Measurements from ENCODE around the gene UBE2B.
A peak's percentile ranks its signal among the peaks of the same experiment; 100 is the strongest.
"Not testable (repeated sequence)": the region's sequence is repeated elsewhere in the genome, so short reads cannot be mapped to it uniquely, and the experiment has no call there.

UBE2B gene

GRCh38 chr5:134365604-134366003 is 5.8 kb upstream of the UBE2B start:
- DNase-seq (ENCODE audit: extremely low read depth, low read depth), result no peak

GRCh38 chr5:134370311-134370870 is 978 bp upstream of the UBE2B start:
- DNase-seq (ENCODE audit: extremely low read depth, low read depth), result no peak
- TF ChIP-seq CTCF (IDR thresholded peaks at IDR 0.05; ENCODE audit: low read depth, low read length), result no peak

More at GRCh38 chr5:134365604-134366003, 5.8 kb upstream of the UBE2B start:
- TF ChIP-seq CTCF (IDR thresholded peaks at IDR 0.05; ENCODE audit: low read depth, low read length), result no peak

- no peak for TF ChIP-seq CTCF (IDR thresholded peaks at IDR 0.05; ENCODE audit: low read depth, low read length)
- peak; percentile 29 for DNase-seq (ENCODE audit: extremely low read depth, low read depth)
These were observed 518 bp downstream of the UBE2B start for GRCh38 chr5:134371834-134372340.

GRCh38 chr5:134373633-134374032 is 2.3 kb downstream of the UBE2B start:
- not testable (repeated sequence) for DNase-seq (ENCODE audit: extremely low read depth, low read depth)

DNA sequence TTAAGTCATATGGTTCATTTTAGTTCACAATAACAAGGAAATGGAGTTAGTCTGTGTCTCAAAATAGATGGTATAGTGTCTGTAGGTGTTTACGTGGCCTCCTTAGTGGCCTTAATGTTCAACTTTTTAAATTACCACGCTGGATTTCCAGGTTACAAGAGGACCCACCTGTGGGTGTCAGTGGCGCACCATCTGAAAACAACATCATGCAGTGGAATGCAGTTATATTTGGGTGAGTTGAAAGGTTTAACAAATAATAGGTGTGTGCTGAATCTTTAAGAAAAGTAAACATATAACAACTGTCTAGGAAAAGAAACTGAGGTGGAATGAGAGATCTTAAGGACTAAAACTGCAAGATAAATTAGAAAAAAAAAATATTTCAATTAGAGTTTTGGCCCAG is 2.9 kb downstream of the UBE2B start:
- no peak for DNase-seq (ENCODE audit: extremely low read depth, low read depth)
- no peak for TF ChIP-seq CTCF (IDR thresholded peaks at IDR 0.05; ENCODE audit: low read depth, low read length)

DNA sequence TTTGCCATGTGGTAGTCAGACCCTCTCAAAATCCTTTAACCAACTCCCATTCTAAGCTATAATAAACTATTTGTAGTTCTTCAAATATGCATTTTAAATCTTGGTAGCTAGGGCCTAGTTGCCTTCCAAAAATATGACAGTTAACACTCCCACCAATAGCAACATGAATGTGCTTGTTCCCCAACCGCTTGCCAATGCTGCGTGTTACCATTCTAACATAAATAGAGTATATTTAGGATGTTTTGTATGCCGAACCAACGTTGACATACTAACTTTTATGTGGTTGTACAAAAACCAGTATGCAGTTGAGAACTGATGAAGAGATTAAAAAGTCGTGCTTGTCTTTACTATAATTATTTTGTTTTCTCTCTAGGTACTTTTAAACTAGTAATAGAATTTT is 9.0 kb downstream of the UBE2B start:
- DNase-seq (ENCODE audit: extremely low read depth, low read depth), result no peak

GRCh38 chr5:134382204-134382603 is 10.8 kb downstream of the UBE2B start:
- DNase-seq (ENCODE audit: extremely low read depth, low read depth), result not testable (repeated sequence)

More for the DNA sequence above, 9.0 kb downstream of the UBE2B start:
- TF ChIP-seq CTCF (IDR thresholded peaks at IDR 0.05; ENCODE audit: low read depth, low read length), result no peak

DNA sequence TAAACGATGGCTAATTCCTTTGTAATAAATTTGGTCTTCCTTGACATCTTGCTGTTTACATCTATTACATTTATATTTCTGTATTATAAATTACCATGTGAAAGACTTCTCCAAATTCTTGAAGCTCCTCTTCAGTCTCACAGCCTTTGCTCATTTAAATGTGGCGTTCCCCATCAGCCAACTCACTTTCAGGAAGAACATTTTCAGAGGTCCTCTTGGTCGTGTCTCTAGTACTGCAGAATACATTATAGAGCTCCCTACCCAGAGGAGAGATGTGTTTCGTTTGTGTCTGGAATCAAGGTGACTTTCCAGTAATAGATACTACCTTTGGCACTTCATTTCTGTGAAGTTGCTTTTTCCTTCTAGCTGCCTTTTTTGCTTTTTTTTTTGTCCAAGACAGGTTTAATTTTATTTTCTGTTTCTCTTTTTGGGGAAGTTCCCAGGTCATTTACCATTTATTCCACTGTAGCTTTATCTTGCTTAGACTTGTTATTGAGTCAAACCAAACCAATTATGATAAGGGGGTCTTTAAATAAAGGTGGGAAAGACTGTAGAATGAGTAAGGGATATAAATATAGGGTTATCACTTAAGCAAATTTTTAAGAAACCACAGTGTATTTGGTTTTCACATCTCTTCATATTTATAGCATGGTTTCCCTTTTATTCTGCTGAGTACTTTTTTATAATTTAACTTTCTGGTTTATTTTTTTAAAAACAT is 12.8 kb downstream of the UBE2B start:
- TF ChIP-seq CTCF (IDR thresholded peaks at IDR 0.05; ENCODE audit: low read depth, low read length), result no peak
- DNase-seq (ENCODE audit: extremely low read depth, low read depth), result no peak

Data from AG09319 (cell line).